DOHH2 (cell line): ENCODE results near the gene GRIPAP1.

Experiments
- CTCF ChIP-seq: fragments of 200-600 bp; sonication (generic); IDR thresholded peaks from one replicate; pipeline ENCODE4 v1.5.1; 2014; ENCODE audit warnings: antibody characterized with exemption, mild to moderate bottlenecking, low read depth, low read length; ENCODE audit not compliant: poor library complexity, severe bottlenecking
- EZH2phosphoT487 ChIP-seq: fragments of 200-600 bp; sonication (generic); IDR thresholded peaks from 2 replicates; pipeline ENCODE4 v1.6.1; 2017; ENCODE audit warnings: borderline replicate concordance, mild to moderate bottlenecking, antibody characterized with exemption, low read length, moderate library complexity, mixed read lengths

- TF ChIP-seq CTCF (no peak), EZH2phosphoT487 (no peak)
These were observed 63.2 kb downstream of the GRIPAP1 start for GRCh38 chrX:48938721-48939425.
